Thyroid gland (tissue), 4 donors: ENCODE data around the gene LIN28A.

Source experiments
- CTCF ChIP-seq, 6 experiments: fragments of 200-600 bp in 3 of 6; fragments of 450-650 bp in 3 of 6; sonication (generic) in 3 of 6; IDR thresholded peaks; one replicate each; pipeline ENCODE4 v1.5.1; 2016 to 2019; ENCODE audit warnings: antibody characterized with exemption in 6 of 6, mild to moderate bottlenecking in 2 of 6, inconsistent platforms in 1 of 6, moderate library complexity in 1 of 6
- POLR2A ChIP-seq, 2 donors: fragments of 450-650 bp; IDR thresholded peaks; one replicate each; pipeline ENCODE4 v1.6.1; 2017; ENCODE audit warnings: antibody characterized with exemption in 2 of 2, mild to moderate bottlenecking in 2 of 2, moderate library complexity in 1 of 2

GRCh38 chr1:26361605-26362122 lies 49.0 kb upstream of the LIN28A start:
- TF ChIP-seq CTCF (IDR thresholded peaks at IDR 0.05), result no peak
- TF ChIP-seq POLR2A (IDR thresholded peaks at IDR 0.05), result no peak
